Brain microvascular endothelial cell (primary cell): ENCODE data around the gene PTPN9.

Experiments
- DNase-seq: peaks from one replicate; pipeline ENCODE4 v3.0.0-alpha.2; 2020
- H3K27ac ChIP-seq: fragments of 250-450 bp; sonication (Bioruptor Pico); 2 replicates; pipeline ENCODE4 v1.5.1; 2020; ENCODE audit warnings: mild to moderate bottlenecking, moderate library complexity
- H3K27me3 ChIP-seq: fragments of 250-450 bp; sonication (Bioruptor Pico); replicated peaks from 2 replicates; pipeline ENCODE4 v1.5.1; 2020; ENCODE audit warnings: mild to moderate bottlenecking
- H3K36me3 ChIP-seq: fragments of 250-450 bp; sonication (Bioruptor Pico); replicated peaks from 2 replicates; pipeline ENCODE4 v1.5.1; 2020; ENCODE audit warnings: mild to moderate bottlenecking
- H3K4me3 ChIP-seq: 2 replicates; pipeline ENCODE4 v1.5.1; 2011; ENCODE audit warnings: low read depth, mild to moderate bottlenecking, control low read depth, low read length, moderate library complexity
- CTCF ChIP-seq: IDR thresholded peaks from 2 replicates; pipeline ENCODE4 v1.5.1; 2011; ENCODE audit warnings: low read depth, mild to moderate bottlenecking, moderate library complexity, low read length, control low read depth, inconsistent platforms; ENCODE audit errors: missing control alignments
- in situ Hi-C: cut with HindIII; loops from 2 replicates; pipeline ENCODE4 v1.10.0; 2017; ENCODE audit warnings: low sequenced_read_pairs, low pct_ligation_motif_present

PTPN9 gene

GRCh38 chr15:75597667-75598341, 18.7 kb upstream of the PTPN9 start:
- peaks cover 37% of the 10 kb centered on the region for H3K36me3 ChIP-seq
- no peak for DNase-seq

DNA sequence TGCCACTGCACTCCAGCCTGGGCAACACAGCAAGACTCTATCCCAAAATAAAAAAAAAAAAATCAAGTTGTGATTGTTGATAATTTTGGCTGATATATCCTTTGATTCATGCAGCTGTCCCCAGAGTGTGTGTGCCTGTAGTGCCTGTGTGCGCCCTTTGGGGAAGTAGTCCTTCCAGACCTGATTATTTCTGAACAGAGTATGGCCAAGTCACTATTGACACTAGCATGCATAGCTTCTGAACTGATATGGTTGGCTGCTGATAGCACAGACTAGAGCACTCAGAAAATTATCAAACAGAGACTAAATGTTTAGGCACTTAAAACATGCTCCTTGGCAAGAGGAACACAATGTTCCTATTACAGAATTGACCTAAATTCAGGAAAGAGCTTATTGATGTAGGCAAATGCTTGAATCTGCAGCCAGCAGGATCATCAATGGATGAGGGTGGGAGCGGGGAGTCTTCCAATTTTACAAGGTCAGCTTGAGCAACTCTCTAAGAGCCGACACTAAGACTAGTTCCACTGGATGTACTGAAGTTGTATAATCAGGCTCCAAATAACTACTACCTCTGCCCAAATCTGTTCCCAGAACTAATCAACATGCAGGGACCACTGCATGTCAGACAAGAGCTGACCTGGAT, 17.7 kb upstream of the PTPN9 start:
- in situ Hi-C loops: no loop called here
- DNase-seq: no peak
- peaks cover 36% of the 10 kb centered on the region for H3K36me3 ChIP-seq

More at GRCh38 chr15:75597667-75598341, 18.7 kb upstream of the PTPN9 start:
- in situ Hi-C loops: no loop called here
- TF ChIP-seq CTCF: peak; percentile 61
- H3K27ac ChIP-seq: no peak overlapping the region
- no peaks in the 10 kb centered on the region for H3K27me3 ChIP-seq
- no peak overlapping the region for H3K4me3 ChIP-seq

DNA sequence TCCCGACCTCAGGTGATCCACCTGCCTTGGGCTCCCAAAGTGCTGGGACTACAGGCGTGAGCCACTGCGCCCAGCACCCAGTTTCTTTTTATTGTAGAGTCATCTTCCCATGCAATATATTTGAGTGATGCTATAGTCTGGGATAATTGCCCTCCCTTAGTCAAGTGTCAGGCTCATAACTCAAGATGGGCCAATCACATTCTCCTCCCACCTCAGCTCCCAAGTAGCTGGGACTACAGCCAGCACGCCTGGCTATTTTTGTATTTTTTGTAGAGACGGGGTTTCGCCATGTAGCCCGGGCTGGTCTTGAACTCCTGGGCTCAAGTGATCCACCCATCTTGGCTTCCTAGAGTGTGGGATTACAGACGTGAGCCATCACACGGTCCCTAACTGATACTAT, 15.2 kb upstream of the PTPN9 start:
- H3K27ac ChIP-seq: no peak overlapping the region
- TF ChIP-seq CTCF: no peak
- H3K36me3 ChIP-seq: peaks cover 20% of the 10 kb centered on the region
- H3K27me3 ChIP-seq: no peaks in the 10 kb centered on the region
- H3K4me3 ChIP-seq: no peak overlapping the region
- in situ Hi-C loops: no loop called here
- DNase-seq: no peak

More for the DNA sequence above, 17.7 kb upstream of the PTPN9 start:
- no peaks in the 10 kb centered on the region for H3K27me3 ChIP-seq
- no peak overlapping the region for H3K4me3 ChIP-seq
- H3K27ac ChIP-seq: no peak overlapping the region
- TF ChIP-seq CTCF: no peak

GRCh38 chr15:75591655-75592364, 12.7 kb upstream of the PTPN9 start:
- Histone ChIP-seq H3K4me3 (no peak overlapping the region), H3K36me3 (peaks cover 4% of the 10 kb centered on the region), H3K27ac (no peak overlapping the region), H3K27me3 (no peaks in the 10 kb centered on the region)
- in situ Hi-C loops: no loop called here
- no peak for DNase-seq
- TF ChIP-seq CTCF: no peak

DNA sequence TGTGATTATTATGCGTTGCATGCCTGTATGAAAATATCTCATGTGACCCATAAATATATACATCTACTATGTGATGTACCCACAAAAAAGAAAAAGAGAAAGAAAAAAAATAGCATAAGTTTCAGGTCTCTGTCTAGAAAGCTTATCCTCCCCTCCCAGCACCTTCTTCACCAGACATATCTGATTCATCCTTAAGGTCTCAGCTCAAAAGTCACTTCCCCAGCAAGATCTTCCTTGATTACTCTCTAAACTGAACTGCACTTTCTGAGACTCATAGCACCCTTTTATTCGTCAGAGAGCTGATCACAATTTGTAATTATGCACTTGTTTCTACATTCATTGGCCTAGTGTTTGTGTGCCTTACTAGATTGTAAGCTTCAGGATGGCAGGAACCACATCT, 11.1 kb upstream of the PTPN9 start:
- in situ Hi-C loops: no loop called here
- Histone ChIP-seq H3K27ac (no peak overlapping the region), H3K27me3 (no peaks in the 10 kb centered on the region), H3K36me3 (no peaks in the 10 kb centered on the region), H3K4me3 (no peak overlapping the region)
- no peak for DNase-seq
- TF ChIP-seq CTCF: no peak
